ENCODE results near the gene ZNF385B.

ZNF385B gene

DNA sequence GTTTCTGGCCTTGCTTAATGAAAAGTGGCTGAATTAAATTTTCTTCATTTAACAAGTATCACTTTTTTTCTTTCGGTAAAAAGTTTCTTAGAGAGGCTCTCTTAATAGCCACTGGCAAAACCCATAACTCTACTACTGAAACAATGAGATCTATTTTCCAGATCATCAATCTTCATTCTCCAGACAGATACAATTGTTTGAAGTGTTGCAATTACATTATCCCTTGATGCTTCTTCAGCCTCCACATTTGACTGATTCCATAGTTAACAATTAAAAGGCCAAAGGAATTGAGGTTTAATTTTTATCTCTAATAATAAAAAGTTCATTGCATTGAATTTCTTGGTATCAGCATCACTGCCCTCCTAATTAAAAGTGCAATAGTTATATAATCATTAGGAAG is 176.3 kb downstream of the ZNF385B start:
- DNase-seq (ENCODE audit: low read depth): no peak

GRCh38 chr2:179682756-179683155 is 178.7 kb downstream of the ZNF385B start:
- DNase-seq (ENCODE audit: low read depth): no peak

GRCh38 chr2:179677746-179678505 is 183.5 kb downstream of the ZNF385B start:
- no peak for DNase-seq (ENCODE audit: low read depth)

DNA sequence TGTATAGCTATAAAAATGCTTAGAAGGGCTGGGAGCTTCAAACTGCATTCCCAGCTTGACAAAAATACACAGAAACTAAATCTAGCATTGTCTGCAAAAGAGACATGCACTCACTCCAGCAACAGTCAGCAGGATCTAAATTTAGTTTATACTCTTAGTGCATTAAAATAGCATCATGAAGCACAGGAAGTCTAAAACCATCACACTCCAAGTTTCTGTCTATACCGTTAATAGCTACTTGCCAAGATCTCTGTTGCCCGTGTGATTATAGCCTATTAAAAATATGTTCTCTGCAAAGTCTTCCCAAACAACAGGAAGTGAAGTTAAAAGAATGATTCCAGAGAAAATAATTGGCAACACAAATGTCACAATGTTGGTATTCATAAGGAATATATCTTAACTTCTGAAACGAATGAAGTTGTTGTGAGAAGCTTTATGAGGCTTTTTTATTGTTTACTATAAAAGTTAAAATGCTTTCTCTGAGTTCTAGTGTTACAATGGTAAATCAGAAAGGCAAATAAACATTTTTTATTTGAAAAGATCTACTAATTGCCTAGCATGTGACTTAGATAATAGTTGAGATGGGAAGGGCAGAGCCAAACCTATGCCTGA is 184.2 kb downstream of the ZNF385B start:
- DNase-seq (ENCODE audit: low read depth): no peak

GRCh38 chr2:179675435-179675834 is 186.0 kb downstream of the ZNF385B start:
- no peak for DNase-seq (ENCODE audit: low read depth)

DNA sequence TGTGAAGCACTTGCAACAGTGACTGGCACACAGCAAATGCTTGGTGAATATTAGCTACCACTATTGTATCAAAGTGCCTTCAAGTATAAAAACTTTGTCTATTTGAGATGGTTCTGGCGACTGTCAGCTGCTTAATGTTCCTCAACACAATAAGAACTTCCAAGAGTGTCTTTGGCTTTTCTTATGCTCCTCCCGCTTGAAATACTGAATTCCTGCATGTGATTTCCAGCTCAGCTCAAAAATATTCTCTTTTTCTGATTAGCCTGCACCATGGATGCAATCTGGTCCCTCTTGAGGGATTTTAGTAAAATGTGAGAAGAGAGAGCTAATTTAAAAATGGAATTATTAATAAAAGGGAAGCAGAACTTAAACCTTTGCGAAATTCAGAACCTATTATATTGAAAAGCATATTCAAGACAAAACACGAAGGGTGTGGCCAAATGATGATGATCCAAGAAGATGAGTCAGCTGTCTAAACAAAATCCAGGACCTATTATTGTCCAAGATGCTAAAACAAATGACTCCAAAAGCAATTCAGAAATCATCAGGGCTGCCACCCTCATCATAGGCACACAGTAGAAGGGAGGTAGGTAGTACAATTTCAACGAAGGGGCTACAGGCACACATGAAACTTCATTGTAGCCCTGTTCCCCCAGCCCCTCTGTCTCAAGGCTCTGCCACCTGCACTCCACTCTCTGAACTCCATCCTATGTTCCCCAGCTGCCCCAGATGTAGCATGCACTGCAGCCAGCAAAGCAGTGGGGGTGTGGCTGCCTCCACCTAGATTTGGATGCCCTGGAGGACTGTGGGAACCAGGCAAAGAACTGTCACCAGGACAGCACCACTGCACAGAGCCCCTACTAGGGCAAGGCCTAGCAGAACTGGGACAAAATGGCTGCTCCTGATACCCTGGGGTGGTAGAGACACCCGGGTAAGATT is 190.1 kb downstream of the ZNF385B start:
- no peak for DNase-seq (ENCODE audit: low read depth)

GRCh38 chr2:179669196-179669595 is 192.2 kb downstream of the ZNF385B start:
- DNase-seq (ENCODE audit: low read depth): no peak

GRCh38 chr2:179664972-179665812 is 196.2 kb downstream of the ZNF385B start:
- DNase-seq (ENCODE audit: low read depth): no peak

DNA sequence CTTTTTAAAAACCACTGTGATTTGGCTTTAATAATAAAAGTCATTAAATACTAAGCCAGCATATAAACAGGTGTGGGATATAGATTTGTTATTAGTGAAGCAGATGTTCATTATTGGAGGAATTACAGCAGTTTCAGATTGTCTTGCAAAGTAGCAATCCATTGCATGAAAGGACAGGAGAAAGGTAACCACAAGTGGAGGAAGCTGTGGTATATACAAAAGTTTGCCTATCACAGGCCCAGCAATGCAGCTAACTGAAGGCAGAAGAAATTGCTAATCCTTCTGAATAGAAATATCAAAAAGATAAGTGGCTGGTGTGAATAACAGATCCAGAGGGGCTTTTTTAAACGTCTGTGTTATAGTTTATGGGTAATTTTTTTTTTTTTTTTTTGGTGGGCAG is 199.4 kb downstream of the ZNF385B start:
- no peak for DNase-seq (ENCODE audit: low read depth)

DNA sequence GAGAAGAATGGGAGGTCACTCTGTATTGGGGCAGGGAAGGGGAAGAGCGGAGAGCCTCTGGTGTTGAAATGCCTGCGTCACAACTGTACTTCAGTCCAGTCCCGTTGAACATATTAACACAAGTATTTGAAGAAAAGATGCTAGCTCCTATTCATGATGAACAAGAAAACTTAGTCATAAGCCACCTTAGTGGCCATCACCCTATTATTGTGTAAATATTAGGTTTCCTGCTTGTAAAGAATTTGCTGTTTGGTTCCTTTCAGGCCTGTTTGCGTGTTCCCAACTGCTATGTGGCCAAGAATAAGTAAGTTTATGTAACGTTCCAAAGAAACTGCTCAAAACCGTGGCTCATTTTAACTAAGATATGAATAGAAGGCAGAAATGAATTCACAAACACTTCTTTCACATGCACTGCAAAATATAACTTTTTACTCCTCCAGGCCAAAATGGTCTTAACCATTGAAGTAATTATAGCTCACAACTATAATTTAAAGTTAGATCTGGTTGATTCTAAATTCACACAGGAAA is 204.3 kb downstream of the ZNF385B start:
- DNase-seq (ENCODE audit: low read depth): no peak

DNA sequence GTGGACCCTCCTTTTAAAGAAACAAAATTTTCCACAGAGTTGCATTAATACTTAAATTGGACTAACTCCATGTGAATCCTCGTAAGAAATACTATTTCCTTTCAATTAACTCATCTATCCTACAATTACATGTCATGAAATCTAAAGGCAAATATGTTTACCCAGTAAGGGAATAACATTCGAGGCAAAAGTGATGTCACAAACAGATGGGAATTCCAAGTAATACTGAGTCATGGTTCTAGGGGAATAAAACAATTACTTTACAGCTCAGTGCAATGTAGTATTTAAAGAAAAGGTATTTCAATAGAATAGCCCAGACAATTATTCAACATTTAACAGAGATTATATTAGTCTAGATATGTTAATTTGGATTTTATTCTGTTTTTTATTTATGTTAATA is 205.8 kb downstream of the ZNF385B start:
- peak; percentile 18 for DNase-seq (ENCODE audit: low read depth)

- no peak for DNase-seq (ENCODE audit: low read depth)
Observed at GRCh38 chr2:179654806-179655205, 206.6 kb downstream of the ZNF385B start.

- no peak for DNase-seq (ENCODE audit: low read depth)
Observed at GRCh38 chr2:179652296-179652695, 209.1 kb downstream of the ZNF385B start.

DNA sequence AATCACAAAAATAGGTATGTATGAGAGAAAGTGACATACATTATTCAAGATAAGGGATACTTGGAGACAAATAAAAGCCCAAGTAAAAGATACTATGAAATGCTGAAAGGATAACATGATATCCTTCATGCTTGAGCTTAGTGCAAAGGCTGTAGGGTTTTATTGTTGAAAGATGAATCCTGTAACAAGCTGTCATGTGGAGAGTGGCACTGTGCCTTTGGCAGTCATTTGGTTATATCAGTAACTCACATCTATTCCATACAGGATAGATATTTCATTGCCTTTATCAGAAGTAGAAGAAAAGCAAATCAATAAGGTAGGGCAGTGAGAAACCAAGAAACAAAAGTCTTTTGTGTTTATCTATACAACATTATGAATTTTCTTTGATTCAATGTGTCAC is 211.0 kb downstream of the ZNF385B start:
- DNase-seq (ENCODE audit: low read depth): no peak

GRCh38 chr2:179646862-179647587 is 214.4 kb downstream of the ZNF385B start:
- no peak for DNase-seq (ENCODE audit: low read depth)

- no peak for DNase-seq (ENCODE audit: low read depth)
Observed at GRCh38 chr2:179646173-179646769, 215.1 kb downstream of the ZNF385B start.

- no peak for DNase-seq (ENCODE audit: low read depth)
Observed at GRCh38 chr2:179645047-179645446, 216.4 kb downstream of the ZNF385B start.

- no peak for DNase-seq (ENCODE audit: low read depth)
Observed at GRCh38 chr2:179642462-179642861, 218.9 kb downstream of the ZNF385B start.

GRCh38 chr2:179636995-179637394 is 224.4 kb downstream of the ZNF385B start:
- no peak for DNase-seq (ENCODE audit: low read depth)
